AG04450 (cell line): Measurements from ENCODE around the gene CD9. TPM values are rescaled to one million over a fixed set of nuclear protein-coding genes. Genes with fewer than 3 reads are reported as not detected.

Experiments used
- CTCF ChIA-PET: fragments of 300-600, 350-600 bp; formaldehyde crosslinking; extraction: SDS; loops from one replicate; lab custom pipeline; 2022; ENCODE audit warnings: antibody characterized with exemption, inconsistent platforms; lab: Charles Lee
- POLR2A ChIA-PET: fragments of 350-600 bp; formaldehyde crosslinking; extraction: SDS; loops from one replicate; lab custom pipeline; 2021; ENCODE audit warnings: antibody characterized with exemption, inconsistent platforms; lab: Yijun Ruan, JAX
- DNase-seq: peaks from one replicate; pipeline ENCODE4 v3.0.0-alpha.2; 2011; ENCODE audit warnings: low read depth, low spot score
- H3K27ac ChIP-seq: one replicate; pipeline ENCODE4 v1.5.1; 2012; ENCODE audit warnings: low read depth, low read length, control low read depth
- H3K27me3 ChIP-seq: one replicate; pipeline ENCODE4 v1.6.0; 2012; ENCODE audit warnings: low read length; ENCODE audit not compliant: control insufficient read depth, insufficient read depth
- H3K4me3 ChIP-seq: 2 replicates; pipeline ENCODE4 v1.5.1; 2011; ENCODE audit warnings: mild to moderate bottlenecking, low read depth, low read length, control low read depth
- H3K9me3 ChIP-seq: 2 replicates; pipeline ENCODE4 v1.5.1; 2012; ENCODE audit warnings: low read length; ENCODE audit not compliant: control insufficient read depth, insufficient read depth
- polyA plus RNA-seq: library from polyadenylated mRNA; depleted of rRNA; stranded (reverse); fragments of >200 nt; gene quantifications from 2 replicates; pipeline ENCODE4 v1.2.3, GENCODE V29; 2011
- TF ChIP-seq, protein P1 (sequence below): IDR thresholded peaks from 2 replicates; pipeline ENCODE4 v1.5.1; 2011; ENCODE audit warnings: low read depth, low read length, control low read depth, inconsistent platforms

CD9 gene
- polyA plus RNA-seq, 1 experiment, result 177 TPM

GRCh38 chr12:6230321-6231110 is 30.3 kb downstream of the CD9 start:
- POLR2A ChIA-PET, result interaction anchor here (0.6 to 3.0 kb wide), 13 partner anchors 19 to 1001 kb away, joined by 3 to 31 read pairs (median 6); no protein-coding TSS in a partner anchor
- H3K4me3 ChIP-seq, result peak overlapping the region; percentile 17
- TF ChIP-seq, protein P1, sequence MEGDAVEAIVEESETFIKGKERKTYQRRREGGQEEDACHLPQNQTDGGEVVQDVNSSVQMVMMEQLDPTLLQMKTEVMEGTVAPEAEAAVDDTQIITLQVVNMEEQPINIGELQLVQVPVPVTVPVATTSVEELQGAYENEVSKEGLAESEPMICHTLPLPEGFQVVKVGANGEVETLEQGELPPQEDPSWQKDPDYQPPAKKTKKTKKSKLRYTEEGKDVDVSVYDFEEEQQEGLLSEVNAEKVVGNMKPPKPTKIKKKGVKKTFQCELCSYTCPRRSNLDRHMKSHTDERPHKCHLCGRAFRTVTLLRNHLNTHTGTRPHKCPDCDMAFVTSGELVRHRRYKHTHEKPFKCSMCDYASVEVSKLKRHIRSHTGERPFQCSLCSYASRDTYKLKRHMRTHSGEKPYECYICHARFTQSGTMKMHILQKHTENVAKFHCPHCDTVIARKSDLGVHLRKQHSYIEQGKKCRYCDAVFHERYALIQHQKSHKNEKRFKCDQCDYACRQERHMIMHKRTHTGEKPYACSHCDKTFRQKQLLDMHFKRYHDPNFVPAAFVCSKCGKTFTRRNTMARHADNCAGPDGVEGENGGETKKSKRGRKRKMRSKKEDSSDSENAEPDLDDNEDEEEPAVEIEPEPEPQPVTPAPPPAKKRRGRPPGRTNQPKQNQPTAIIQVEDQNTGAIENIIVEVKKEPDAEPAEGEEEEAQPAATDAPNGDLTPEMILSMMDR, result no peak
- no peaks in the 10 kb centered on the region for H3K9me3 ChIP-seq
- H3K27me3 ChIP-seq, result no peaks in the 10 kb centered on the region
- CTCF ChIA-PET, result interaction anchor here (0.5 to 3.9 kb wide), 6 partner anchors 18 to 242 kb away, joined by 3 to 18 read pairs (median 6); no protein-coding TSS in a partner anchor
- no peak for DNase-seq
- peak overlapping the region; percentile 94 for H3K27ac ChIP-seq

DNA sequence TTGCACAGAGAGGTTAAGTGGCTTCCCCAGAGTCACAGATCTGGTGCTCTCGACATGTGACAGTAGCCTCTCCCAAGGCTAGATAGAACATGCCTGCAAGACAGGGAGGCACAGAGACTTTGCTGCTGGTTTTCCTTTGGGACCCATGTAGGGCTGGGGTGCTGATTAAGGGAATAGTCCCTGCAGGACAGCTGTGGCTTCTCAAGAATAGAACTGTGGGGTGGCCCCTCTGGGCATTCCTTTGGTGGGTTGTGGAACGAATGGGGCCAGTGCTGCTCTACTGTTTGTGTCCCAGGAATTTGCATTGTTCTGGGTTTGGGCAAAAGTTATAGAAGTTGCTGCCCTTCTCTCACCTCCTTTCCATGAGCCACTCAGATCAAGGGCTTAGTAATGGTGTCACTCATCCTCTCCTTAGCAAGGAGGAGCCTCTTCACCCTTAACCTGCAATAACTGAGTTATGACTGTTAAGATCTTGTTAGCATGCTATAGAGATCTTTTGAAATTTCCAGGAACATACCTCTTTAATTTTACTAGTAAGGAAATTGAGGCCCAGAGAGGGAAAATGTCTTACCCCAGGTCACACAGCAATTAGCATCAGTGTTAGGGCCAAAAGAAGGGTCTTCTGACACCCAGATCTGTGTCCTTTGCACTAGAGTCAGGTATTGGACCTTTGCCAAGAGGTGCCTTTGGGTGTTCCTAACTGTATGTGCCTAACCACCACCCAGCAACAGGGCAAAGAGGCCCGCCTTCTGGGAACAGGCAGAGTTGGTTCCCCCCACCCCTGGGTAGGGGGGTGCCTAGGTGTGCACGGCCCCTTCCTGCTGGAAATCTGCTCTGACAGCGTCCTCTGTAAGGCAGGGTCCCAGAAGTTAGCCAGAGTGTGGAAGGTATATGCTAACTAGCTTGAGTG is 31.4 kb downstream of the CD9 start:
- DNase-seq, result no peak
- TF ChIP-seq, protein P1, result no peak
- H3K9me3 ChIP-seq, result no peaks in the 10 kb centered on the region
- H3K27me3 ChIP-seq, result no peaks in the 10 kb centered on the region
- ChIA-PET CTCF (no interaction called here), POLR2A (no interaction called here)
- H3K4me3 ChIP-seq, result no peak overlapping the region
- no peak overlapping the region for H3K27ac ChIP-seq

GRCh38 chr12:6233121-6233971 is 33.1 kb downstream of the CD9 start:
- TF ChIP-seq, protein P1, result no peak
- no peak overlapping the region for H3K4me3 ChIP-seq
- H3K27me3 ChIP-seq, result no peaks in the 10 kb centered on the region
- ChIA-PET POLR2A (no interaction called here), CTCF (interaction anchor here (0.7 to 0.9 kb wide), 2 partner anchors 46 to 51 kb away, joined by 3 read pairs; no protein-coding TSS in a partner anchor)
- H3K27ac ChIP-seq, result no peak overlapping the region
- no peaks in the 10 kb centered on the region for H3K9me3 ChIP-seq
- no peak for DNase-seq

GRCh38 chr12:6234214-6234613 is 34.0 kb downstream of the CD9 start:
- ChIA-PET POLR2A (no interaction called here), CTCF (interaction anchor here (1.5 kb wide), 1 partner anchor 38 kb away, joined by 6 read pairs; no protein-coding TSS in a partner anchor)
- Histone ChIP-seq H3K4me3 (no peak overlapping the region), H3K27me3 (no peaks in the 10 kb centered on the region), H3K27ac (no peak overlapping the region), H3K9me3 (no peaks in the 10 kb centered on the region)
- TF ChIP-seq, protein P1, result no peak
- no peak for DNase-seq
